HepG2 (cell line): Measurements from ENCODE around the gene LPO. TPM values are rescaled to one million over a fixed set of nuclear protein-coding genes. Genes with fewer than 3 reads are reported as not detected.

Experiments
- ATAC-seq: fragments of 200-7000 bp; cut with Tn5 transposase; 3 replicates; pipeline ENCODE4 v1.9.1; 2020; ENCODE audit warnings: mild to moderate bottlenecking, moderate library complexity
- BruUV-seq: library from RNA; stranded (reverse); fragments of 400-500 nt; replicated peaks from 2 replicates; lab custom pipeline; 2021; lab: Mats Ljungman, UMichigan
- CTCF ChIA-PET: fragments of 300-600 bp; formaldehyde crosslinking; extraction: SDS; loops from one replicate; lab custom pipeline; 2021; ENCODE audit warnings: low total read pairs, inconsistent platforms, low intra/inter-chr PET ratio; lab: Yijun Ruan, JAX
- POLR2A ChIA-PET: fragments of 350-600 bp; sonication (Branson Sonifier 250); formaldehyde crosslinking; loops from one replicate; lab custom pipeline; 2020; ENCODE audit warnings: antibody characterized with exemption, inconsistent platforms; lab: Yijun Ruan, JAX
- DNase-seq: peaks from one replicate; pipeline ENCODE4 v3.0.0-alpha.2; 2015; ENCODE audit warnings: low spot score
- FAIRE-seq: peaks from 3 replicates; lab custom pipeline; 2011; peaks lifted over from hg19 to GRCh38; lab: Jason Lieb, UNC
- H2AFZ ChIP-seq: one replicate; pipeline ENCODE4 v1.6.1; 2011; ENCODE audit warnings: low read length, inconsistent platforms
- H3K27ac ChIP-seq: fragments of 300-600 bp; 3 replicates; pipeline ENCODE4 v1.8.0; 2011; ENCODE audit warnings: mixed run types, mild to moderate bottlenecking, mixed read lengths, low read length, inconsistent platforms; ENCODE audit not compliant: insufficient read depth; ENCODE audit errors: extremely low read length
- H3K27me3 ChIP-seq, 2 experiments: fragments of 200-600 bp in 1 of 2; 2 replicates in 1 of 2; 3 replicates in 1 of 2; pipeline versions ENCODE4 v1.6.0 to v1.8.0; 2011; ENCODE audit warnings: low read length in 2 of 2, mild to moderate bottlenecking in 2 of 2, moderate library complexity in 2 of 2, inconsistent platforms in 1 of 2; ENCODE audit not compliant: insufficient read depth in 2 of 2, control insufficient read depth in 1 of 2
- H3K36me3 ChIP-seq, 2 experiments: fragments of 200-600 bp in 1 of 2; replicated peaks in 1 of 2; 2 replicates in 1 of 2; 3 replicates in 1 of 2; pipeline versions ENCODE4 v1.5.1 to v1.8.0; 2011; ENCODE audit warnings: low read length in 2 of 2, inconsistent platforms in 1 of 2; ENCODE audit not compliant: insufficient read depth in 2 of 2, control insufficient read depth in 1 of 2
- H3K4me1 ChIP-seq: 2 replicates; pipeline ENCODE4 v1.5.1; 2012; ENCODE audit warnings: low read length, inconsistent platforms; ENCODE audit not compliant: insufficient read depth
- H3K4me2 ChIP-seq: 2 replicates; pipeline ENCODE4 v1.6.0; 2011; ENCODE audit warnings: low read depth, low read length, inconsistent platforms
- H3K4me3 ChIP-seq, 3 experiments: fragments of 200-600 bp in 1 of 3; sonication (generic), shearing (Covaris generic) in 1 of 3; replicated peaks in 1 of 3; 2 replicates each; pipeline ENCODE4 v1.5.1; 2011 to 2016; ENCODE audit warnings: low read length in 3 of 3, inconsistent platforms in 2 of 3, low read depth in 2 of 3, mild to moderate bottlenecking in 2 of 3, control low read depth in 1 of 3, mixed read lengths in 1 of 3; ENCODE audit not compliant: insufficient read depth in 1 of 3
- H3K79me2 ChIP-seq: one replicate; pipeline ENCODE4 v1.6.1; 2011; ENCODE audit warnings: low read length, inconsistent platforms; ENCODE audit not compliant: insufficient read depth
- H3K9ac ChIP-seq: 2 replicates; pipeline ENCODE4 v1.6.0; 2011; ENCODE audit warnings: mild to moderate bottlenecking, low read depth, low read length, inconsistent platforms; ENCODE audit not compliant: insufficient read depth
- H3K9me3 ChIP-seq: 2 replicates; pipeline ENCODE4 v1.5.1; 2012; ENCODE audit warnings: mild to moderate bottlenecking, low read length
- H4K20me1 ChIP-seq: 2 replicates; pipeline ENCODE4 v1.6.0; 2011; ENCODE audit warnings: inconsistent platforms, mild to moderate bottlenecking, low read length, moderate library complexity; ENCODE audit not compliant: insufficient read depth
- HMGXB3 ChIP-seq: sonication (generic); formaldehyde crosslinking; IDR thresholded peaks from 2 replicates; pipeline ENCODE4 v1.4.0; 2020; ENCODE audit warnings: missing genetic modification reagents, borderline replicate concordance
- KAT8 ChIP-seq: IDR thresholded peaks from 2 replicates; pipeline ENCODE4 v1.6.1; 2016; ENCODE audit warnings: missing genetic modification reagents, missing compliant biosample characterization
- MEF2D ChIP-seq: sonication (generic); formaldehyde crosslinking; IDR thresholded peaks from 2 replicates; pipeline ENCODE4 v1.5.1; 2020; ENCODE audit warnings: mild to moderate bottlenecking, missing genetic modification reagents
- NR3C1 ChIP-seq: sonication (generic); formaldehyde crosslinking; IDR thresholded peaks from 2 replicates; pipeline ENCODE4 v1.4.0; 2020; ENCODE audit warnings: missing genetic modification reagents
- SMARCE1 ChIP-seq: fragments of 450-650 bp; IDR thresholded peaks from 2 replicates; pipeline ENCODE4 v1.6.1; 2017; ENCODE audit warnings: borderline replicate concordance
- ZFP1 ChIP-seq: IDR thresholded peaks from 2 replicates; pipeline ENCODE4 v1.6.1; 2016
- WGBS: methylation state at CpG from one replicate; pipeline ENCODE4 v1.1.6; 2017; ENCODE audit warnings: low lambda C conversion rate; 5-methylcytosine and 5-hydroxymethylcytosine counted together
- in situ Hi-C: cut with HindIII; loops from 2 replicates; pipeline ENCODE4 v1.10.0; 2017; ENCODE audit warnings: low pct_unique_long_range_greater_than_20kb; ENCODE audit not compliant: extremely low pct_ligation_motif_present
- intact Hi-C: fragments of 100-400 bp; cut with micrococcal nuclease; formaldehyde crosslinking; loops from one replicate; pipeline ENCODE4 v1.10.0; 2022; ENCODE audit not compliant: unreplicated experiment
- polyA plus RNA-seq, 8 experiments: library from polyadenylated mRNA; depleted of rRNA in 3 of 8; stranded (reverse) in 7 of 8; unstranded in 1 of 8; fragments of >200 nt; fragmentation: Illumina TruSeq in 4 of 8; extraction: Trizol in 4 of 8; gene quantifications; 2 replicates each; pipeline versions ENCODE4 v1.2.1 to v1.2.3, GENCODE V29; 2011 to 2016; ENCODE audit warnings: low read depth in 4 of 8, missing spikeins in 1 of 8, mixed read lengths in 1 of 8; ENCODE audit not compliant: insufficient read depth in 1 of 8
- total RNA-seq, 5 experiments: library from RNA; depleted of rRNA; stranded (reverse); fragments of >200 nt; fragmentation: Illumina TruSeq; extraction: Trizol; gene quantifications; 2 replicates each; pipeline ENCODE4 v1.2.3, GENCODE V29; 2016; ENCODE audit warnings: low read depth in 1 of 5

LPO gene
- total and polyA plus RNA-seq, 2 of the 13 experiments (the other 11 are each of a cell fraction or from before 2014, with no cell fraction given) = not detected

- TF ChIP-seq HMGXB3 (CRISPR knock-in tag) (no peak), SMARCE1 (no peak), MEF2D (CRISPR knock-in tag) (no peak), NR3C1 (CRISPR knock-in tag) (no peak)
- TF ChIP-seq, all 625 proteins: peak for 0
These were observed 32.4 kb upstream of the LPO start (continued) for GRCh38 chr17:58205936-58206335.

- no peaks in the 10 kb centered on the region for H3K9me3 ChIP-seq
- ChIA-PET POLR2A (no interaction called here), CTCF (no interaction called here)
- ATAC-seq (no peak), FAIRE-seq (no peak), DNase-seq (no peak)
- H3K4me2 ChIP-seq = no peak overlapping the region
- BruUV-seq = no TSS peak
- H3K79me2 ChIP-seq = no peaks in the 10 kb centered on the region
- H4K20me1 ChIP-seq = no peaks in the 10 kb centered on the region
- no peak overlapping the region for H3K27ac ChIP-seq
- H3K4me3 ChIP-seq = no peak overlapping the region
- peaks cover 10 to 40% of the 10 kb centered on the region in 2 experiments for H3K36me3 ChIP-seq
- TF ChIP-seq ZFP1 (CRISPR knock-in tag) (no peak), KAT8 (no peak)
- WGBS = 91% methylated on average over 3 of the region's 3 CpGs
- no peaks in the 10 kb centered on the region for H3K27me3 ChIP-seq
- in situ Hi-C loops = no loop called here
- H3K4me1 ChIP-seq = no peaks in the 10 kb centered on the region
- intact Hi-C loops = no loop called here
- no peak overlapping the region for H3K9ac ChIP-seq
- H2AFZ ChIP-seq = no peak overlapping the region
These were observed 30.9 kb upstream of the LPO start for GRCh38 chr17:58207451-58207850.
